K562 (cell line): ENCODE results near the gene RDH5. TPM values are rescaled to one million over a fixed set of nuclear protein-coding genes. Genes with fewer than 3 reads are reported as not detected.

Experiments
- EHMT2 ChIP-seq: fragments of 450-650 bp; IDR thresholded peaks from 2 replicates; pipeline ENCODE4 v1.6.1; 2018; ENCODE audit warnings: antibody characterized with exemption
- GABPB1 ChIP-seq: sonication (generic); formaldehyde crosslinking; IDR thresholded peaks from 2 replicates; pipeline ENCODE4 v1.8.0; 2022; ENCODE audit warnings: mild to moderate bottlenecking, missing genetic modification reagents
- KAT2B ChIP-seq: IDR thresholded peaks from one replicate; pipeline ENCODE4 v1.6.1; 2012; ENCODE audit warnings: low read depth, mild to moderate bottlenecking, control low read depth, inconsistent platforms, low read length, moderate library complexity
- PREB ChIP-seq: sonication (generic); formaldehyde crosslinking; IDR thresholded peaks from 2 replicates; pipeline ENCODE4 v1.8.1; 2023; ENCODE audit warnings: mild to moderate bottlenecking, missing genetic modification reagents
- SNIP1 ChIP-seq: fragments of 450-650 bp; IDR thresholded peaks from 2 replicates; pipeline ENCODE4 v1.7.1; 2017; ENCODE audit warnings: low read depth, mild to moderate bottlenecking
- STAG1 ChIP-seq: sonication (generic); formaldehyde crosslinking; IDR thresholded peaks from 2 replicates; pipeline ENCODE4 v1.5.0; 2020; ENCODE audit warnings: missing genetic modification reagents, borderline replicate concordance
- STAT6 ChIP-seq: sonication (generic); formaldehyde crosslinking; IDR thresholded peaks from 2 replicates; pipeline ENCODE4 v1.8.1; 2023; ENCODE audit warnings: mild to moderate bottlenecking, missing genetic modification reagents
- ZBTB11 ChIP-seq, 3 experiments: fragments of 200-800 bp in 1 of 3; fragments of 250-450 bp in 1 of 3; fragments of 450-650 bp in 1 of 3; sonication (Bioruptor Pico) in 1 of 3; sonication (Bioruptor generic) in 1 of 3; formaldehyde crosslinking in 1 of 3; IDR thresholded peaks; 2 replicates each; pipeline versions ENCODE4 v1.6.1 to v1.8.0; 2016 to 2022; ENCODE audit warnings: mild to moderate bottlenecking in 2 of 3, missing genetic modification characterization in 2 of 3, missing compliant biosample characterization in 1 of 3, moderate library complexity in 1 of 3
- ZNF436 ChIP-seq: fragments of 250-450, 450-650 bp; sonication (Bioruptor Pico); formaldehyde crosslinking; IDR thresholded peaks from 2 replicates; pipeline ENCODE4 v1.7.0; 2020; ENCODE audit warnings: mild to moderate bottlenecking
- ZNF57 ChIP-seq: fragments of 450-650 bp; formaldehyde crosslinking; IDR thresholded peaks from 2 replicates; pipeline ENCODE4 v1.4.0; 2020; ENCODE audit warnings: mild to moderate bottlenecking, moderate library complexity
- ZNF780A ChIP-seq: fragments of 250-450 bp; sonication (Bioruptor Pico); IDR thresholded peaks from 2 replicates; pipeline ENCODE4 v1.5.0; 2021; ENCODE audit warnings: mild to moderate bottlenecking
- polyA plus RNA-seq, 8 experiments: library from polyadenylated mRNA; depleted of rRNA in 4 of 8; stranded (reverse) in 5 of 8; unstranded in 3 of 8; fragments of >200 nt; fragmentation: Nextera tagmentation in 2 of 8; fragmentation: Illumina TruSeq in 1 of 8; extraction: Ambion mirVana in 2 of 8; extraction: Trizol in 1 of 8; gene quantifications; 2 replicates each; pipeline versions ENCODE4 v1.2.1 to v1.2.3, GENCODE V29; 2011 to 2014; ENCODE audit warnings: inconsistent platforms in 1 of 8, missing spikeins in 1 of 8
- total RNA-seq, 7 experiments: library from RNA; depleted of rRNA in 6 of 7; stranded (reverse); fragments of >200 nt in 6 of 7; fragmentation: Illumina TruSeq in 2 of 7; extraction: Trizol in 2 of 7; gene quantifications; 2 replicates each; pipeline versions ENCODE4 v1.2.1 to v1.2.3, GENCODE V29; 2011 to 2021; ENCODE audit warnings: low replicate concordance in 1 of 7
- TF ChIP-seq, protein P1 (sequence below), 2 experiments: fragments of 450-650 bp in 1 of 2; sonication (generic) in 1 of 2; formaldehyde crosslinking; conservative IDR thresholded peaks; 2 replicates each; pipeline versions ENCODE4 v1.4.0 to v1.8.1; 2020 to 2022; ENCODE audit warnings: mild to moderate bottlenecking in 1 of 2, missing genetic modification reagents in 1 of 2
- TF ChIP-seq, protein P2 (sequence below): sonication (generic); formaldehyde crosslinking; IDR thresholded peaks from 2 replicates; pipeline ENCODE4 v1.8.0; 2022; ENCODE audit warnings: mild to moderate bottlenecking, missing genetic modification reagents, borderline replicate concordance
- TF ChIP-seq, protein P3 (sequence below): fragments of 450-650 bp; conservative IDR thresholded peaks from 2 replicates; pipeline ENCODE4 v1.6.1; 2016; ENCODE audit warnings: missing genetic modification characterization, low read depth, mild to moderate bottlenecking, missing compliant biosample characterization, moderate library complexity

RDH5 gene
- total and polyA plus RNA-seq, 9 of the 15 experiments (the other 6 are each of a cell fraction or from before 2014, with no cell fraction given): 0.28 to 2.0 (median 1.1) TPM; not detected in 1

GRCh38 chr12:55715833-55716581 lies 4.2 kb upstream of the RDH5 start, which contains the start of gene BLOC1S1 (continued):
- no peak for TF ChIP-seq ZNF436 (CRISPR knock-in tag)
- no peak for TF ChIP-seq PREB (CRISPR knock-in tag)
- no peak for TF ChIP-seq STAG1
- TF ChIP-seq ZNF57: no peak
- TF ChIP-seq SNIP1: no peak
- 0 out of 2 replicates have a peak, but pooled peaks have one; percentile 66 for TF ChIP-seq STAT6 (CRISPR knock-in tag)
- no peak for TF ChIP-seq KAT2B
- TF ChIP-seq, protein P1, sequence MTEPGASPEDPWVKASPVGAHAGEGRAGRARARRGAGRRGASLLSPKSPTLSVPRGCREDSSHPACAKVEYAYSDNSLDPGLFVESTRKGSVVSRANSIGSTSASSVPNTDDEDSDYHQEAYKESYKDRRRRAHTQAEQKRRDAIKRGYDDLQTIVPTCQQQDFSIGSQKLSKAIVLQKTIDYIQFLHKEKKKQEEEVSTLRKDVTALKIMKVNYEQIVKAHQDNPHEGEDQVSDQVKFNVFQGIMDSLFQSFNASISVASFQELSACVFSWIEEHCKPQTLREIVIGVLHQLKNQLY (CRISPR knock-in tag; conservative IDR thresholded peaks at IDR 0.05): 0 out of 4 replicates have a peak, but pooled peaks of 1 of the 2 experiments have one; percentile 10
- TF ChIP-seq, protein P2, sequence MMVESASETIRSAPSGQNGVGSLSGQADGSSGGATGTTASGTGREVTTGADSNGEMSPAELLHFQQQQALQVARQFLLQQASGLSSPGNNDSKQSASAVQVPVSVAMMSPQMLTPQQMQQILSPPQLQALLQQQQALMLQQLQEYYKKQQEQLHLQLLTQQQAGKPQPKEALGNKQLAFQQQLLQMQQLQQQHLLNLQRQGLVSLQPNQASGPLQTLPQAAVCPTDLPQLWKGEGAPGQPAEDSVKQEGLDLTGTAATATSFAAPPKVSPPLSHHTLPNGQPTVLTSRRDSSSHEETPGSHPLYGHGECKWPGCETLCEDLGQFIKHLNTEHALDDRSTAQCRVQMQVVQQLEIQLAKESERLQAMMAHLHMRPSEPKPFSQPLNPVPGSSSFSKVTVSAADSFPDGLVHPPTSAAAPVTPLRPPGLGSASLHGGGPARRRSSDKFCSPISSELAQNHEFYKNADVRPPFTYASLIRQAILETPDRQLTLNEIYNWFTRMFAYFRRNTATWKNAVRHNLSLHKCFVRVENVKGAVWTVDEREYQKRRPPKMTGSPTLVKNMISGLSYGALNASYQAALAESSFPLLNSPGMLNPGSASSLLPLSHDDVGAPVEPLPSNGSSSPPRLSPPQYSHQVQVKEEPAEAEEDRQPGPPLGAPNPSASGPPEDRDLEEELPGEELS (CRISPR knock-in tag): no peak
- peak; percentile 87; the same call in 1 of the 2 replicates for TF ChIP-seq GABPB1 (CRISPR knock-in tag)
- TF ChIP-seq, protein P3, sequence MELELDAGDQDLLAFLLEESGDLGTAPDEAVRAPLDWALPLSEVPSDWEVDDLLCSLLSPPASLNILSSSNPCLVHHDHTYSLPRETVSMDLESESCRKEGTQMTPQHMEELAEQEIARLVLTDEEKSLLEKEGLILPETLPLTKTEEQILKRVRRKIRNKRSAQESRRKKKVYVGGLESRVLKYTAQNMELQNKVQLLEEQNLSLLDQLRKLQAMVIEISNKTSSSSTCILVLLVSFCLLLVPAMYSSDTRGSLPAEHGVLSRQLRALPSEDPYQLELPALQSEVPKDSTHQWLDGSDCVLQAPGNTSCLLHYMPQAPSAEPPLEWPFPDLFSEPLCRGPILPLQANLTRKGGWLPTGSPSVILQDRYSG (tag): peak; percentile 40; the same call in 1 of the 2 replicates
- TF ChIP-seq ZNF780A (CRISPR knock-in tag): no peak
- 0 out of 2 replicates have a peak, but pooled peaks have one; percentile 39 for TF ChIP-seq EHMT2
- peak in 1 of 3 experiments; percentile 68; a peak in 2 of 6 replicates for TF ChIP-seq ZBTB11 (CRISPR knock-in tag; IDR thresholded peaks at IDR 0.05)
